ENCODE data around the gene KIF7. TPM values are rescaled to one million over a fixed set of nuclear protein-coding genes. Genes with fewer than 3 reads are reported as not detected.

The KIF7 gene
- total and polyA plus RNA-seq, 2 of the 4 experiments (the other 2 are of a cell fraction), result 5.0 to 9.0 TPM

Other genes starting within 250 kb of the KIF7 start
- gene RHCG, start 158.9 kb downstream of the KIF7 start, total RNA-seq (2012; rRNA removed), result not detected in 2 replicates
- not detected in 2 replicates for gene RHCG, start 158.9 kb downstream of the KIF7 start, polyA plus RNA-seq (2012; rRNA removed)
- gene TICRR, start 80.0 kb downstream of the KIF7 start, total RNA-seq (2012; rRNA removed), result 3.0 and 3.3 TPM in 2 replicates
- gene TICRR, start 80.0 kb downstream of the KIF7 start, polyA plus RNA-seq (2012; rRNA removed), result 4.0 and 4.2 TPM in 2 replicates
- under 0.01 TPM in 2 replicates for gene PLIN1, start 23.9 kb upstream of the KIF7 start, total RNA-seq (2012; rRNA removed)
- gene PLIN1, start 23.9 kb upstream of the KIF7 start, polyA plus RNA-seq (2012; rRNA removed), result 0.07 and 0.09 TPM in 2 replicates
- gene PEX11A, start 35.3 kb upstream of the KIF7 start, total RNA-seq (2012; rRNA removed), result 7.8 and 10.2 TPM in 2 replicates
- gene PEX11A, start 35.3 kb upstream of the KIF7 start, polyA plus RNA-seq (2012; rRNA removed), result 3.3 and 4.2 TPM in 2 replicates
- gene WDR93, start 35.3 kb upstream of the KIF7 start, total RNA-seq (2012; rRNA removed), result not detected in 2 replicates
- gene WDR93, start 35.3 kb upstream of the KIF7 start, polyA plus RNA-seq (2012; rRNA removed), result not detected in 2 replicates
- gene MESP1, start 95.8 kb upstream of the KIF7 start, total RNA-seq (2012; rRNA removed), result under 0.01 TPM in 1 of 2 replicates, not detected in the other
- gene MESP1, start 95.8 kb upstream of the KIF7 start, polyA plus RNA-seq (2012; rRNA removed), result 0.10 and 0.13 TPM in 2 replicates
- 0.18 and 0.28 TPM in 2 replicates for gene MESP2, start 120.9 kb upstream of the KIF7 start, total RNA-seq (2012; rRNA removed)
- gene MESP2, start 120.9 kb upstream of the KIF7 start, polyA plus RNA-seq (2012; rRNA removed), result 0.32 and 0.34 TPM in 2 replicates
- 8.4 and 8.6 TPM in 2 replicates for gene ANPEP, start 159.4 kb upstream of the KIF7 start, total RNA-seq (2012; rRNA removed)
- gene ANPEP, start 159.4 kb upstream of the KIF7 start, polyA plus RNA-seq (2012; rRNA removed), result 40.4 and 47.0 TPM in 2 replicates
- 34.1 and 44.4 TPM in 2 replicates for gene AP3S2, start 238.5 kb upstream of the KIF7 start, total RNA-seq (2012; rRNA removed)
- 10.1 and 12.6 TPM in 2 replicates for gene AP3S2, start 238.5 kb upstream of the KIF7 start, polyA plus RNA-seq (2012; rRNA removed)